ENCODE results near the gene RHBDF1. TPM values are rescaled to one million over a fixed set of nuclear protein-coding genes. Genes with fewer than 3 reads are reported as not detected.
A peak's percentile ranks its signal among the peaks of the same experiment; 100 is the strongest.

RHBDF1 gene
- total and polyA plus RNA-seq, 9 of the 15 experiments (the other 6 are each of a cell fraction or from before 2014, with no cell fraction given), result 1.0 to 8.2 (median 4.2) TPM

- ATAC-seq (no peak), DNase-seq (ENCODE audit: extremely low read depth in 1 of 4, low spot score in 3 of 4) (no peak), FAIRE-seq (no peak)
- Histone ChIP-seq H2AFZ (ENCODE audit: low read depth, low read length) (no peak overlapping the region), H3K9ac (ENCODE audit: insufficient read depth in 1 of 2, low read depth in 2 of 2, low read length in 2 of 2) (peak overlapping the region in 1 of 2 experiments; percentile 61; a peak in 2 of 4 replicates), H4K20me1 (replicated peaks; ENCODE audit: control insufficient read depth, insufficient read depth, low read length) (peaks cover 13% of the 10 kb centered on the region), H3K4me3 (no peak overlapping the region), H3K27ac (ENCODE audit: extremely low read depth, low read depth, low read length) (no peak overlapping the region), H3K9me1 (ENCODE audit: control insufficient read depth, insufficient read depth, low read length) (no peaks in the 10 kb centered on the region), H3K9me3 (replicated peaks; ENCODE audit: control insufficient read depth, insufficient read depth, low read depth, low read length) (no peaks in the 10 kb centered on the region; the same call in 1 of the 2 replicates), H3K4me2 (ENCODE audit: insufficient read depth, low read length) (no peak overlapping the region), H3K36me3 (ENCODE audit: control insufficient read depth, insufficient read depth, low read length) (no peaks in the 10 kb centered on the region), H3K79me2 (ENCODE audit: control insufficient read depth, insufficient read depth, low read length) (no peaks in the 10 kb centered on the region), H3K27me3 (ENCODE audit: control insufficient read depth in 2 of 2, insufficient read depth in 2 of 2, low read length in 2 of 2) (no peaks in the 10 kb centered on the region), H3K4me1 (replicated peaks in 1 of 2; ENCODE audit: control insufficient read depth in 2 of 2, insufficient read depth in 2 of 2, low read length in 2 of 2) (peaks cover 5 to 68% of the 10 kb centered on the region in 2 experiments; a peak in 4 of 5 replicates)
- ChIA-PET POLR2A (interaction anchor here (0.7 to 1.2 kb wide), 4 partner anchors 9 to 280 kb away, joined by 3 to 4 read pairs (median 3); no protein-coding TSS in a partner anchor), CTCF (ENCODE audit: low intra/inter-chr PET ratio) (interaction anchor here (3.4 to 7.3 kb wide), 2 partner anchors 29 to 113 kb away, joined by 41 to 125 read pairs; partner anchors contain the start of gene HBQ1)
- 66% methylated on average over 27 of the region's 27 CpGs for WGBS (ENCODE audit: insufficient coverage, low coverage, missing lambda C conversion rate)
- TF ChIP-seq ELF1 (tag; IDR thresholded peaks at IDR 0.05), result no peak
- no peak for TF ChIP-seq ZNF76 (CRISPR knock-in tag; IDR thresholded peaks at IDR 0.05; ENCODE audit: borderline replicate concordance)
- TF ChIP-seq SNRNP70 (optimal IDR thresholded peaks at IDR 0.05; ENCODE audit: low read depth, low read length), result no peak
- 0 out of 4 replicates have a peak, but pooled peaks of 1 of the 2 experiments have one; percentile 21 for TF ChIP-seq FOXA3 (CRISPR knock-in tag; conservative IDR thresholded peaks at IDR 0.05 in 1 of 2, IDR thresholded peaks at IDR 0.05 in 1 of 2)
- TF ChIP-seq ZNF280B (CRISPR knock-in tag; IDR thresholded peaks at IDR 0.05), result no peak
- no peak for TF ChIP-seq RAD51 (IDR thresholded peaks at IDR 0.05; ENCODE audit: borderline replicate concordance, low read depth)
- in situ Hi-C loops (cut with MboI) (no loop called here), intact Hi-C loops (cut with micrococcal nuclease) (no loop called here)
- BruUV-seq (replicated peaks), result no TSS peak
Observed at GRCh38 chr16:67884-68789, 4.3 kb downstream of the RHBDF1 start.
